HEK293 (cell line): ENCODE measurements around the gene ARHGAP24.

Source experiments
- KLF16 ChIP-seq: fragments of 450-650 bp; formaldehyde crosslinking; IDR thresholded peaks from 2 replicates; pipeline ENCODE4 v1.5.1; 2017; ENCODE audit warnings: missing biosample characterization, missing genetic modification characterization
- PRDM4 ChIP-seq: fragments of 450-650 bp; formaldehyde crosslinking; IDR thresholded peaks from 2 replicates; pipeline ENCODE4 v1.5.1; 2017; ENCODE audit warnings: missing biosample characterization, missing genetic modification characterization
- ZBTB21 ChIP-seq: fragments of 450-650 bp; formaldehyde crosslinking; IDR thresholded peaks from 2 replicates; pipeline ENCODE4 v1.5.1; 2017; ENCODE audit warnings: missing biosample characterization, missing genetic modification characterization
- ZEB2 ChIP-seq: fragments of 450-650 bp; formaldehyde crosslinking; IDR thresholded peaks from 2 replicates; pipeline ENCODE4 v1.5.1; 2016; ENCODE audit warnings: missing biosample characterization, missing genetic modification characterization
- ZNF138 ChIP-seq: fragments of 450-650 bp; formaldehyde crosslinking; IDR thresholded peaks from 2 replicates; pipeline ENCODE4 v1.5.1; 2016; ENCODE audit warnings: missing biosample characterization, missing genetic modification characterization, borderline replicate concordance
- ZNF248 ChIP-seq: fragments of 450-650 bp; formaldehyde crosslinking; IDR thresholded peaks from 2 replicates; pipeline ENCODE4 v1.5.1; 2017; ENCODE audit warnings: missing biosample characterization, missing genetic modification characterization
- ZNF391 ChIP-seq: fragments of 450-650 bp; formaldehyde crosslinking; IDR thresholded peaks from 2 replicates; pipeline ENCODE4 v1.5.1; 2016; ENCODE audit warnings: low read depth, missing biosample characterization, missing genetic modification characterization, borderline replicate concordance
- ZNF433 ChIP-seq: fragments of 450-650 bp; formaldehyde crosslinking; IDR thresholded peaks from 2 replicates; pipeline ENCODE4 v1.5.1; 2016; ENCODE audit warnings: missing biosample characterization, missing genetic modification characterization, low read depth
- ZNF514 ChIP-seq: fragments of 450-650 bp; formaldehyde crosslinking; IDR thresholded peaks from 2 replicates; pipeline ENCODE4 v1.5.1; 2016; ENCODE audit warnings: missing biosample characterization, missing genetic modification characterization
- ZNF580 ChIP-seq: fragments of 450-650 bp; formaldehyde crosslinking; IDR thresholded peaks from 2 replicates; pipeline ENCODE4 v1.5.1; 2016; ENCODE audit warnings: missing biosample characterization, missing genetic modification characterization
- TF ChIP-seq, protein P1 (sequence below): fragments of 450-650 bp; formaldehyde crosslinking; IDR thresholded peaks from 2 replicates; pipeline ENCODE4 v1.5.1; 2016; ENCODE audit warnings: missing biosample characterization, missing genetic modification characterization
- TF ChIP-seq, protein P2 (sequence below): fragments of 450-650 bp; formaldehyde crosslinking; IDR thresholded peaks from 2 replicates; pipeline ENCODE4 v1.5.1; 2016; ENCODE audit warnings: missing biosample characterization, missing genetic modification characterization
- TF ChIP-seq, protein P3 (sequence below): fragments of 450-650 bp; formaldehyde crosslinking; IDR thresholded peaks from 2 replicates; pipeline ENCODE4 v1.5.1; 2016; ENCODE audit warnings: missing biosample characterization, missing genetic modification characterization, low read depth

GRCh38 chr4:85919200-85919887, 444.4 kb downstream of the ARHGAP24 start:
- TF ChIP-seq, protein P1, sequence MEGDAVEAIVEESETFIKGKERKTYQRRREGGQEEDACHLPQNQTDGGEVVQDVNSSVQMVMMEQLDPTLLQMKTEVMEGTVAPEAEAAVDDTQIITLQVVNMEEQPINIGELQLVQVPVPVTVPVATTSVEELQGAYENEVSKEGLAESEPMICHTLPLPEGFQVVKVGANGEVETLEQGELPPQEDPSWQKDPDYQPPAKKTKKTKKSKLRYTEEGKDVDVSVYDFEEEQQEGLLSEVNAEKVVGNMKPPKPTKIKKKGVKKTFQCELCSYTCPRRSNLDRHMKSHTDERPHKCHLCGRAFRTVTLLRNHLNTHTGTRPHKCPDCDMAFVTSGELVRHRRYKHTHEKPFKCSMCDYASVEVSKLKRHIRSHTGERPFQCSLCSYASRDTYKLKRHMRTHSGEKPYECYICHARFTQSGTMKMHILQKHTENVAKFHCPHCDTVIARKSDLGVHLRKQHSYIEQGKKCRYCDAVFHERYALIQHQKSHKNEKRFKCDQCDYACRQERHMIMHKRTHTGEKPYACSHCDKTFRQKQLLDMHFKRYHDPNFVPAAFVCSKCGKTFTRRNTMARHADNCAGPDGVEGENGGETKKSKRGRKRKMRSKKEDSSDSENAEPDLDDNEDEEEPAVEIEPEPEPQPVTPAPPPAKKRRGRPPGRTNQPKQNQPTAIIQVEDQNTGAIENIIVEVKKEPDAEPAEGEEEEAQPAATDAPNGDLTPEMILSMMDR (tag by site-specific recombination) = no peak
- TF ChIP-seq KLF16 (tag by site-specific recombination) (no peak), ZNF248 (tag by site-specific recombination) (no peak), ZNF433 (tag by site-specific recombination) (no peak), ZEB2 (tag by site-specific recombination) (no peak), ZNF391 (tag by site-specific recombination) (no peak), PRDM4 (tag by site-specific recombination) (no peak), ZNF580 (tag by site-specific recombination) (no peak), ZBTB21 (tag by site-specific recombination) (no peak), ZNF514 (no peak), ZNF138 (tag by site-specific recombination) (no peak)
- TF ChIP-seq, protein P2, sequence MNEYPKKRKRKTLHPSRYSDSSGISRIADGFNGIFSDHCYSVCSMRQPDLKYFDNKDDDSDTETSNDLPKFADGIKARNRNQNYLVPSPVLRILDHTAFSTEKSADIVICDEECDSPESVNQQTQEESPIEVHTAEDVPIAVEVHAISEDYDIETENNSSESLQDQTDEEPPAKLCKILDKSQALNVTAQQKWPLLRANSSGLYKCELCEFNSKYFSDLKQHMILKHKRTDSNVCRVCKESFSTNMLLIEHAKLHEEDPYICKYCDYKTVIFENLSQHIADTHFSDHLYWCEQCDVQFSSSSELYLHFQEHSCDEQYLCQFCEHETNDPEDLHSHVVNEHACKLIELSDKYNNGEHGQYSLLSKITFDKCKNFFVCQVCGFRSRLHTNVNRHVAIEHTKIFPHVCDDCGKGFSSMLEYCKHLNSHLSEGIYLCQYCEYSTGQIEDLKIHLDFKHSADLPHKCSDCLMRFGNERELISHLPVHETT (tag by site-specific recombination) = no peak
- TF ChIP-seq, protein P3, sequence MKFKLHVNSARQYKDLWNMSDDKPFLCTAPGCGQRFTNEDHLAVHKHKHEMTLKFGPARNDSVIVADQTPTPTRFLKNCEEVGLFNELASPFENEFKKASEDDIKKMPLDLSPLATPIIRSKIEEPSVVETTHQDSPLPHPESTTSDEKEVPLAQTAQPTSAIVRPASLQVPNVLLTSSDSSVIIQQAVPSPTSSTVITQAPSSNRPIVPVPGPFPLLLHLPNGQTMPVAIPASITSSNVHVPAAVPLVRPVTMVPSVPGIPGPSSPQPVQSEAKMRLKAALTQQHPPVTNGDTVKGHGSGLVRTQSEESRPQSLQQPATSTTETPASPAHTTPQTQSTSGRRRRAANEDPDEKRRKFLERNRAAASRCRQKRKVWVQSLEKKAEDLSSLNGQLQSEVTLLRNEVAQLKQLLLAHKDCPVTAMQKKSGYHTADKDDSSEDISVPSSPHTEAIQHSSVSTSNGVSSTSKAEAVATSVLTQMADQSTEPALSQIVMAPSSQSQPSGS (tag by site-specific recombination) = no peak
